Subcutaneous abdominal adipose tissue (tissue), 5 donors: Measurements from ENCODE around the gene B4GALNT3.
"Not testable (repeated sequence)": the region's sequence is repeated elsewhere in the genome, so short reads cannot be mapped to it uniquely, and the experiment has no call there.

Experiments used
- H3K27ac ChIP-seq: one replicate; pipeline ENCODE4 v1.7.0; 2013; ENCODE audit warnings: low read depth, mild to moderate bottlenecking, inconsistent platforms, low read length, moderate library complexity
- H3K27me3 ChIP-seq, 5 donors: one replicate each; pipeline ENCODE4 v1.7.0; 2013; ENCODE audit warnings: low read length in 5 of 5, inconsistent platforms in 1 of 5; ENCODE audit not compliant: control insufficient read depth in 5 of 5, insufficient read depth in 4 of 5
- H3K36me3 ChIP-seq, 5 donors: one replicate each; pipeline ENCODE4 v1.7.0; 2013; ENCODE audit warnings: low read length in 5 of 5; ENCODE audit not compliant: control insufficient read depth in 5 of 5, insufficient read depth in 5 of 5
- H3K4me1 ChIP-seq, 5 donors: one replicate each; pipeline ENCODE4 v1.7.0; 2013; ENCODE audit warnings: low read length in 5 of 5, mild to moderate bottlenecking in 3 of 5, moderate library complexity in 1 of 5; ENCODE audit not compliant: control insufficient read depth in 5 of 5, insufficient read depth in 5 of 5
- H3K4me3 ChIP-seq, 5 donors: one replicate each; pipeline ENCODE4 v1.7.0; 2013; ENCODE audit warnings: low read length in 5 of 5, low read depth in 1 of 5
- H3K9ac ChIP-seq, 5 donors: one replicate each; pipeline ENCODE4 v1.7.0; 2013; ENCODE audit warnings: low read length in 5 of 5, mild to moderate bottlenecking in 4 of 5, moderate library complexity in 3 of 5
- H3K9me3 ChIP-seq, 5 donors: one replicate each; pipeline ENCODE4 v1.7.0; 2013; ENCODE audit warnings: low read length in 5 of 5; ENCODE audit not compliant: control insufficient read depth in 5 of 5
- donor health status: healthy.
- donor health status: healthy.
- donor health status: healthy.
- donor health status: healthy.
- donor health status: healthy.

B4GALNT3 gene

GRCh38 chr12:577994-578747 lies 118.4 kb downstream of the B4GALNT3 start:
- H3K9me3 ChIP-seq, H3K4me3 ChIP-seq, H3K36me3 ChIP-seq, H3K27me3 ChIP-seq, H3K9ac ChIP-seq, H3K27ac ChIP-seq: not testable (repeated sequence)
- peaks cover 3 to 35% (median 31%) of the 10 kb centered on the region in 5 donors for H3K4me1 ChIP-seq

- Histone ChIP-seq H3K9me3 (no peaks in the 10 kb centered on the region), H3K27ac (no peak overlapping the region), H3K9ac (no peak overlapping the region), H3K27me3 (no peaks in the 10 kb centered on the region), H3K36me3 (no peaks in the 10 kb centered on the region), H3K4me3 (no peak overlapping the region), H3K4me1 (peaks cover 3 to 35% (median 28%) of the 10 kb centered on the region in 5 donors)
Observed at GRCh38 chr12:578748-579419, 119.1 kb downstream of the B4GALNT3 start.

- H3K36me3 ChIP-seq, result no peaks in the 10 kb centered on the region
- no peaks in the 10 kb centered on the region for H3K9me3 ChIP-seq
- no peak overlapping the region for H3K9ac ChIP-seq
- no peak overlapping the region for H3K4me3 ChIP-seq
- H3K4me1 ChIP-seq, result peaks cover 3 to 31% (median 23%) of the 10 kb centered on the region in 5 donors
- no peak overlapping the region for H3K27ac ChIP-seq
- no peaks in the 10 kb centered on the region for H3K27me3 ChIP-seq
Observed at GRCh38 chr12:579420-580110, 119.8 kb downstream of the B4GALNT3 start.

GRCh38 chr12:580813-581212 lies 121.1 kb downstream of the B4GALNT3 start:
- Histone ChIP-seq H3K36me3 (no peaks in the 10 kb centered on the region), H3K27ac (no peak overlapping the region), H3K9ac (no peak overlapping the region), H3K4me1 (peaks cover under 1 to 19% (median 11%) of the 10 kb centered on the region in 5 donors), H3K4me3 (no peak overlapping the region), H3K9me3 (no peaks in the 10 kb centered on the region), H3K27me3 (no peaks in the 10 kb centered on the region)

- H3K9me3 ChIP-seq, result no peaks in the 10 kb centered on the region
- no peak overlapping the region for H3K9ac ChIP-seq
- H3K4me1 ChIP-seq, result peaks cover 0 to 14% (median 6%) of the 10 kb centered on the region in 5 donors
- H3K27ac ChIP-seq, result no peak overlapping the region
- no peaks in the 10 kb centered on the region for H3K36me3 ChIP-seq
- no peaks in the 10 kb centered on the region for H3K27me3 ChIP-seq
- no peak overlapping the region for H3K4me3 ChIP-seq
Observed at GRCh38 chr12:581321-581720, 121.6 kb downstream of the B4GALNT3 start.

GRCh38 chr12:581746-582145 lies 122.0 kb downstream of the B4GALNT3 start:
- Histone ChIP-seq H3K36me3 (no peaks in the 10 kb centered on the region), H3K9me3 (no peaks in the 10 kb centered on the region)

GRCh38 chr12:583251-583869 lies 123.6 kb downstream of the B4GALNT3 start:
- Histone ChIP-seq H3K9me3 (no peaks in the 10 kb centered on the region), H3K36me3 (no peaks in the 10 kb centered on the region), H3K4me3 (no peak overlapping the region), H3K9ac (no peak overlapping the region), H3K27me3 (no peaks in the 10 kb centered on the region), H3K27ac (no peak overlapping the region), H3K4me1 (peaks cover 0 to 8% (median 0%) of the 10 kb centered on the region in 5 donors)

More at GRCh38 chr12:581746-582145, 122.0 kb downstream of the B4GALNT3 start:
- no peak overlapping the region for H3K9ac ChIP-seq
- peaks cover 0 to 10% (median 2%) of the 10 kb centered on the region in 5 donors for H3K4me1 ChIP-seq
- no peak overlapping the region for H3K27ac ChIP-seq
- H3K27me3 ChIP-seq, result no peaks in the 10 kb centered on the region
- no peak overlapping the region for H3K4me3 ChIP-seq

- no peaks in the 10 kb centered on the region for H3K4me1 ChIP-seq
- no peak overlapping the region for H3K4me3 ChIP-seq
- no peak overlapping the region for H3K9ac ChIP-seq
- no peak overlapping the region for H3K27ac ChIP-seq
- no peaks in the 10 kb centered on the region for H3K36me3 ChIP-seq
- no peaks in the 10 kb centered on the region for H3K9me3 ChIP-seq
- H3K27me3 ChIP-seq, result no peaks in the 10 kb centered on the region
Observed at GRCh38 chr12:585062-586061, 125.6 kb downstream of the B4GALNT3 start.
